Stimulated activated CD4-positive, alpha-beta T cell treated with anti-CD3 and anti-CD28 coated beads, Interleukin-4, amount 100 ng/mL, for 1 hour (primary cell): Measurements from ENCODE around the gene CCNH.

Source experiments
- DNase-seq: peaks from one replicate; pipeline ENCODE4 v3.0.0-alpha.2; 2020

CCNH gene

GRCh38 chr5:87354496-87354895, 58.2 kb downstream of the CCNH start:
- no peak for DNase-seq

- DNase-seq = no peak
Measured at GRCh38 chr5:87347841-87348240, 64.9 kb downstream of the CCNH start.

GRCh38 chr5:87347272-87347671, 65.5 kb downstream of the CCNH start:
- DNase-seq = no peak
